ENCODE measurements around the gene DAZAP1. TPM values are rescaled to one million over a fixed set of nuclear protein-coding genes. Genes with fewer than 3 reads are reported as not detected.
A peak's percentile ranks its signal among the peaks of the same experiment; 100 is the strongest.

DAZAP1 gene
- polyA plus RNA-seq, 1 experiment: 38.3 TPM

DNA sequence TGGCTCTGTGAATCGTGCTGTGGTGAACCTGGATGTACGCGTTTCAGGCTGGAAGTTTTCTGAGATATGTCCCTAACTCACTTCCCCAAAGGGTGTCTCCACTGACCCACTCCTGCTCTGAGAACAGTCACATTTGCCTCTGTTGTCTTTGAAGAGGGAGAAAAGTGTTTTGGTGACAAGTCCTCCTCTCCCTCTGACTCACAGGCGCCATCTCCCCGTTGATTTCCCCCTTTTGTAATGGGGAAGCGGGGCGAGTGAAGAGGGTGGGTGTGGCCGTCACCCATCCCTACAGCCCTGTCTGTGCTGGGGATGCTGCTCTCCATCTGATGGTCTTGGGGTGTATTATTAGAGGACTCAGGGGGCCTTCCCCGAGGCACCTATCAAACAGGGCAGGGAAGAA, 52.1 kb downstream of the DAZAP1 start:
- H3K36me3 ChIP-seq (ENCODE audit: control insufficient read depth, insufficient read depth, low read length): peaks cover 6% of the 10 kb centered on the region; the same call in 1 of the 2 replicates
- no peak for TF ChIP-seq CTCF (IDR thresholded peaks at IDR 0.05; ENCODE audit: insufficient read depth, low read depth, low read length)
- POLR2A ChIA-PET: no interaction called here
- peaks cover 12% of the 10 kb centered on the region for H3K27me3 ChIP-seq (ENCODE audit: control insufficient read depth, insufficient read depth, low read length)
- CTCF ChIA-PET: interaction anchor here (1.2 to 1.8 kb wide), 2 partner anchors 8 to 10 kb away, joined by 4 to 5 read pairs; no protein-coding TSS in a partner anchor
- H3K4me3 ChIP-seq (ENCODE audit: low read depth, low read length): no peak overlapping the region
- no peak for DNase-seq (ENCODE audit: low read depth)

DNA sequence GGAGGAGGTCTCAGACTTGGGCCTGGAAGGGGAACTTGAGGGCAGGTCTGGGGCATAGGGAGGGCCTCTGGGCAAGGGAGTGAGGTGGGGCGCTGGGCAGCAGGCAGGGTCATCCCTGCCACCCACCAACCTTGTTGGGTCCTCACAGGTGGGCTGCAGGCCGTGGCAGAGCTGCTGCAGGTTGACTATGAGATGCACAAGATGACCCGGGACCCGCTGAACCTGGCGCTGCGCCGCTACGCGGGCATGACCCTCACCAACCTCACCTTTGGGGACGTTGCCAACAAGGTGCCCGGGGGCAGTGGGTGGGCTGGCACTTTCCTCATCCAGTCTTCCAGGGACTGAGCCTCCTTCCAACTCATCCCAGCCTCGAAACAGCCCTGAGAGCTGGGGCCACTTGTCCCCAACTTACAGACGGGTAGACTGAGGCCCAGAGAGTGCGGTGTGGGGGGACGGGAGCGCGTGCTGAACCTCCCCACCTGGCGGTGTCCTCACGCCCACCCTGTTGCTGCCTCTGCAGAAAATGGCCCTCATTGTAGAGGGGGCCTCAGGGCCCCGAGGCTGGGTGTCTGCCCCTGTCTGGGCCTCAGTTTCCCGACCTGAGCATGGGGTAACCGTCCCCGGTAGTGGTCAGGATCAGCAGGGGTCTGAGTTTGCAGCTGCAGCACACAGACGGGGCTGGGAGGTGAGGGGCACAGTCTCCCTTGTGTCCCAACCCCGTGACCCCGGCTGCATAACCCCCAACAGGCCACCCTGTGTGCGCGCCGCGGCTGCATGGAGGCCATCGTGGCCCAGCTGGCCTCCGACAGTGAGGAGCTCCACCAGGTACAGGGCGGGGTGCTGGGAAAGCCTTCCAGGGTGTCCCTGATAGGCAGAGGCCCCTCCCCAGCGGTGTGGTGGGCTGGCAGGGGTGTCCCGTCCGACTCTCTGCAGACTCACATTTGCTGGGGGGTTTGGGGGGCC, 52.9 kb downstream of the DAZAP1 start:
- CTCF ChIA-PET: no interaction called here
- POLR2A ChIA-PET: no interaction called here
- H3K36me3 ChIP-seq (ENCODE audit: control insufficient read depth, insufficient read depth, low read length): peaks cover 6% of the 10 kb centered on the region; the same call in 1 of the 2 replicates
- peaks cover 12% of the 10 kb centered on the region for H3K27me3 ChIP-seq (ENCODE audit: control insufficient read depth, insufficient read depth, low read length)
- TF ChIP-seq CTCF (IDR thresholded peaks at IDR 0.05; ENCODE audit: insufficient read depth, low read depth, low read length): no peak
- no peak for DNase-seq (ENCODE audit: low read depth)
- no peak overlapping the region for H3K4me3 ChIP-seq (ENCODE audit: low read depth, low read length)

DNA sequence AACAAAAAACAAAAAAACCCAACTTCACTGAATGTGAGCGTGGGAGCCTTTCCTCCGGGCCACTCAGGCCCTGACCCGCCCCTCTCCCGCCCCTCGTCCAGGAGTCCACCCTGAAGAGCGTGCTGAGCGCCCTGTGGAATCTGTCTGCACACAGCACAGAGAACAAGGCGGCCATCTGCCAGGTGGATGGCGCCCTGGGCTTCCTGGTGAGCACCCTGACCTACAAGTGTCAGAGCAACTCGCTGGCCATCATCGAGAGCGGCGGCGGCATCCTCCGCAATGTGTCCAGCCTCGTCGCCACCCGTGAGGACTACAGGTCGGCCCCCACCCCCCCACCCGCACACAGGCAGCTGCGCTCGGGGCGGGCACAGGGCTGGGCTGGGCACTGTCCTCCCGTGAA, 54.5 kb downstream of the DAZAP1 start:
- H3K4me3 ChIP-seq (ENCODE audit: low read depth, low read length): no peak overlapping the region
- no peak for DNase-seq (ENCODE audit: low read depth)
- no peak for TF ChIP-seq CTCF (IDR thresholded peaks at IDR 0.05; ENCODE audit: insufficient read depth, low read depth, low read length)
- ChIA-PET POLR2A (no interaction called here), CTCF (no interaction called here)
- H3K27me3 ChIP-seq (ENCODE audit: control insufficient read depth, insufficient read depth, low read length): peaks cover 10% of the 10 kb centered on the region
- peaks cover 6% of the 10 kb centered on the region; the same call in 1 of the 2 replicates for H3K36me3 ChIP-seq (ENCODE audit: control insufficient read depth, insufficient read depth, low read length)

DNA sequence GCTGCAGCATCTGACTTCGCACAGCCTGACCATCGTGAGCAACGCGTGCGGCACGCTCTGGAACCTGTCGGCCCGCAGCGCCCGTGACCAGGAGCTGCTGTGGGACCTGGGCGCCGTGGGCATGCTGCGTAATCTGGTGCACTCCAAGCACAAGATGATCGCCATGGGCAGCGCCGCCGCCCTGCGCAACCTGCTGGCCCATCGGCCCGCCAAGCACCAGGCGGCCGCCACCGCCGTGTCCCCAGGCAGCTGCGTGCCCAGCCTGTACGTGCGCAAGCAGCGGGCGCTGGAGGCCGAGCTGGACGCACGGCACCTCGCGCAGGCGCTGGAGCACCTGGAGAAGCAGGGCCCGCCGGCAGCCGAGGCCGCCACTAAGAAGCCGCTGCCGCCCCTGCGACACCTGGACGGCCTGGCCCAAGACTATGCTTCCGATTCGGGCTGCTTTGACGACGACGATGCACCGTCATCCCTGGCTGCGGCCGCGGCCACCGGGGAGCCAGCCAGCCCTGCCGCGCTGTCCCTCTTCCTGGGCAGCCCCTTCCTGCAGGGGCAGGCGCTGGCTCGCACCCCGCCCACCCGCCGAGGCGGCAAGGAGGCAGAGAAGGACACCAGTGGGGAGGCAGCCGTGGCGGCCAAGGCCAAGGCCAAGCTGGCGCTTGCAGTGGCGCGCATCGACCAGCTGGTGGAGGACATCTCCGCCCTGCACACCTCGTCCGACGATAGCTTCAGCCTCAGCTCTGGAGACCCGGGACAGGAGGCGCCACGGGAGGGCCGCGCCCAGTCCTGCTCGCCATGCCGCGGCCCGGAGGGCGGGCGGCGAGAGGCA, 58.0 kb downstream of the DAZAP1 start:
- Histone ChIP-seq H3K36me3 (ENCODE audit: control insufficient read depth, insufficient read depth, low read length) (peaks cover 3% of the 10 kb centered on the region; the same call in 1 of the 2 replicates), H3K4me3 (ENCODE audit: low read depth, low read length) (no peak overlapping the region), H3K27me3 (ENCODE audit: control insufficient read depth, insufficient read depth, low read length) (peaks cover 11% of the 10 kb centered on the region)
- TF ChIP-seq CTCF (IDR thresholded peaks at IDR 0.05; ENCODE audit: insufficient read depth, low read depth, low read length): peak; percentile 66
- DNase-seq (ENCODE audit: low read depth): no peak
- CTCF ChIA-PET: interaction anchor here (0.8 to 4.3 kb wide), 4 partner anchors 9 to 54 kb away, joined by 3 to 21 read pairs (median 6); no protein-coding TSS in a partner anchor
- POLR2A ChIA-PET: no interaction called here

DNA sequence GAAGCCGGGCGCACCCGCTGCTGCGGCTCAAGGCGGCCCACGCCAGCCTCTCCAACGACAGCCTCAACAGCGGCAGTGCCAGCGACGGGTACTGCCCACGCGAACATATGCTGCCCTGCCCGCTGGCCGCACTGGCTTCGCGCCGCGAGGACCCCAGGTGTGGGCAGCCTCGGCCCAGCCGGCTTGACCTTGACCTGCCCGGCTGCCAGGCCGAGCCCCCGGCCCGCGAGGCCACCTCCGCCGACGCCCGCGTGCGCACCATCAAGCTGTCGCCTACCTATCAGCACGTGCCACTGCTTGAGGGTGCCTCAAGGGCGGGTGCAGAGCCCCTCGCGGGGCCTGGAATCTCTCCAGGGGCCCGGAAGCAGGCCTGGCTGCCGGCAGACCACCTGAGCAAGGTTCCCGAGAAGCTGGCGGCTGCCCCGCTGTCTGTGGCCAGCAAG, 58.7 kb downstream of the DAZAP1 start:
- H3K36me3 ChIP-seq (ENCODE audit: control insufficient read depth, insufficient read depth, low read length): no peaks in the 10 kb centered on the region
- H3K27me3 ChIP-seq (ENCODE audit: control insufficient read depth, insufficient read depth, low read length): peaks cover 14% of the 10 kb centered on the region
- no peak for DNase-seq (ENCODE audit: low read depth)
- POLR2A ChIA-PET: no interaction called here
- CTCF ChIA-PET: interaction anchor here (0.7 to 4.3 kb wide), 7 partner anchors 9 to 78 kb away, joined by 3 to 21 read pairs (median 5); no protein-coding TSS in a partner anchor
- no peak overlapping the region for H3K4me3 ChIP-seq (ENCODE audit: low read depth, low read length)
- no peak for TF ChIP-seq CTCF (IDR thresholded peaks at IDR 0.05; ENCODE audit: insufficient read depth, low read depth, low read length)
